Activated naive CD8-positive, alpha-beta T cell treated with anti-CD3 and anti-CD28 coated beads, Interleukin-2, amount 50 U/mL, for 24 hours (primary cell): ENCODE data around the gene BNC1.

Experiments used
- ATAC-seq: fragments of 150-1000 bp; cut with Tn5 transposase; one replicate; pipeline ENCODE4 v1.10.0; 2021
- DNase-seq: peaks from one replicate; pipeline ENCODE4 v3.0.0; 2021
- H3K27ac Mint-ChIP-seq: one replicate; pipeline ENCODE4 v1.8.0; 2021; ENCODE audit warnings: mild to moderate bottlenecking, mixed read lengths
- H3K27me3 Mint-ChIP-seq: one replicate; pipeline ENCODE4 v1.8.0; 2021; ENCODE audit warnings: mixed read lengths
- H3K36me3 Mint-ChIP-seq: one replicate; pipeline ENCODE4 v1.8.0; 2021; ENCODE audit warnings: low read depth, mixed read lengths
- H3K4me1 Mint-ChIP-seq: one replicate; pipeline ENCODE4 v1.8.0; 2021; ENCODE audit warnings: mixed read lengths
- H3K4me3 Mint-ChIP-seq: one replicate; pipeline ENCODE4 v1.8.0; 2021; ENCODE audit warnings: mild to moderate bottlenecking, moderate library complexity, mixed read lengths
- H3K9me3 Mint-ChIP-seq: one replicate; pipeline ENCODE4 v1.8.0; 2021; ENCODE audit warnings: mixed read lengths

BNC1 gene

GRCh38 chr15:83308671-83309070 is 24.2 kb upstream of the BNC1 start:
- Mint-ChIP-seq H3K27me3 (peaks cover 15% of the 10 kb centered on the region), H3K36me3 (no peaks in the 10 kb centered on the region), H3K4me1 (no peaks in the 10 kb centered on the region), H3K9me3 (no peaks in the 10 kb centered on the region), H3K4me3 (no peak overlapping the region), H3K27ac (no peak overlapping the region)
- no peak for DNase-seq
- no peak for ATAC-seq

- Mint-ChIP-seq H3K27me3 (peaks cover 22% of the 10 kb centered on the region), H3K4me3 (no peak overlapping the region), H3K4me1 (no peaks in the 10 kb centered on the region), H3K36me3 (no peaks in the 10 kb centered on the region), H3K27ac (no peak overlapping the region), H3K9me3 (no peaks in the 10 kb centered on the region)
- DNase-seq (no peak), ATAC-seq (no peak)
Measured at GRCh38 chr15:83306561-83306960, 22.1 kb upstream of the BNC1 start.

- H3K4me3 Mint-ChIP-seq: no peak overlapping the region
- H3K9me3 Mint-ChIP-seq: no peaks in the 10 kb centered on the region
- H3K27ac Mint-ChIP-seq: no peak overlapping the region
- no peak for DNase-seq
- H3K27me3 Mint-ChIP-seq: peaks cover 22% of the 10 kb centered on the region
- no peaks in the 10 kb centered on the region for H3K4me1 Mint-ChIP-seq
- no peak for ATAC-seq
- H3K36me3 Mint-ChIP-seq: no peaks in the 10 kb centered on the region
Measured at GRCh38 chr15:83305704-83306291, 21.3 kb upstream of the BNC1 start.

GRCh38 chr15:83304861-83305703 is 20.6 kb upstream of the BNC1 start:
- Mint-ChIP-seq H3K9me3 (no peaks in the 10 kb centered on the region), H3K27ac (no peak overlapping the region), H3K27me3 (peaks cover 19% of the 10 kb centered on the region), H3K4me1 (no peaks in the 10 kb centered on the region), H3K36me3 (no peaks in the 10 kb centered on the region), H3K4me3 (no peak overlapping the region)
- DNase-seq (no peak), ATAC-seq (no peak)

GRCh38 chr15:83303535-83303934 is 19.1 kb upstream of the BNC1 start:
- Mint-ChIP-seq H3K27ac (no peak overlapping the region), H3K36me3 (no peaks in the 10 kb centered on the region), H3K4me3 (no peak overlapping the region), H3K4me1 (no peaks in the 10 kb centered on the region), H3K27me3 (peaks cover 24% of the 10 kb centered on the region), H3K9me3 (no peaks in the 10 kb centered on the region)
- no peak for DNase-seq
- ATAC-seq: no peak

GRCh38 chr15:83300826-83301225 is 16.4 kb upstream of the BNC1 start:
- Mint-ChIP-seq H3K9me3 (no peaks in the 10 kb centered on the region), H3K27ac (no peak overlapping the region), H3K36me3 (no peaks in the 10 kb centered on the region), H3K27me3 (peaks cover 32% of the 10 kb centered on the region), H3K4me1 (no peaks in the 10 kb centered on the region), H3K4me3 (no peak overlapping the region)
- ATAC-seq (no peak), DNase-seq (no peak)

GRCh38 chr15:83299462-83299861 is 15.0 kb upstream of the BNC1 start:
- DNase-seq (no peak), ATAC-seq (no peak)
- Mint-ChIP-seq H3K36me3 (no peaks in the 10 kb centered on the region), H3K27me3 (peaks cover 22% of the 10 kb centered on the region), H3K4me1 (no peaks in the 10 kb centered on the region), H3K4me3 (no peak overlapping the region), H3K27ac (no peak overlapping the region), H3K9me3 (no peaks in the 10 kb centered on the region)

GRCh38 chr15:83295417-83295816 is 11.0 kb upstream of the BNC1 start:
- DNase-seq: no peak
- H3K27me3 Mint-ChIP-seq: peaks cover 26% of the 10 kb centered on the region

GRCh38 chr15:83293201-83293600 is 8.7 kb upstream of the BNC1 start:
- DNase-seq (no peak), ATAC-seq (no peak)
- peaks cover 35% of the 10 kb centered on the region for H3K27me3 Mint-ChIP-seq
- no peaks in the 10 kb centered on the region for H3K4me1 Mint-ChIP-seq
- H3K9me3 Mint-ChIP-seq: no peaks in the 10 kb centered on the region
- no peaks in the 10 kb centered on the region for H3K36me3 Mint-ChIP-seq
- no peak overlapping the region for H3K27ac Mint-ChIP-seq
- H3K4me3 Mint-ChIP-seq: no peak overlapping the region

More at GRCh38 chr15:83295417-83295816, 11.0 kb upstream of the BNC1 start:
- ATAC-seq: no peak
- no peaks in the 10 kb centered on the region for H3K9me3 Mint-ChIP-seq
- H3K4me3 Mint-ChIP-seq: no peak overlapping the region
- no peaks in the 10 kb centered on the region for H3K4me1 Mint-ChIP-seq
- H3K27ac Mint-ChIP-seq: no peak overlapping the region
- H3K36me3 Mint-ChIP-seq: no peaks in the 10 kb centered on the region

- no peaks in the 10 kb centered on the region for H3K36me3 Mint-ChIP-seq
- no peak overlapping the region for H3K27ac Mint-ChIP-seq
- peaks cover 39% of the 10 kb centered on the region for H3K27me3 Mint-ChIP-seq
- H3K4me1 Mint-ChIP-seq: no peaks in the 10 kb centered on the region
- no peak for ATAC-seq
- H3K9me3 Mint-ChIP-seq: no peaks in the 10 kb centered on the region
- no peak overlapping the region for H3K4me3 Mint-ChIP-seq
- DNase-seq: no peak
Measured at GRCh38 chr15:83292317-83292716, 7.9 kb upstream of the BNC1 start.

GRCh38 chr15:83290236-83290635 is 5.8 kb upstream of the BNC1 start:
- H3K4me1 Mint-ChIP-seq: peaks cover 2% of the 10 kb centered on the region
- no peaks in the 10 kb centered on the region for H3K36me3 Mint-ChIP-seq
- no peaks in the 10 kb centered on the region for H3K9me3 Mint-ChIP-seq
- peaks cover 50% of the 10 kb centered on the region for H3K27me3 Mint-ChIP-seq
- ATAC-seq (no peak), DNase-seq (no peak)
- H3K4me3 Mint-ChIP-seq: no peak overlapping the region
- no peak overlapping the region for H3K27ac Mint-ChIP-seq

GRCh38 chr15:83289160-83289559 is 4.7 kb upstream of the BNC1 start:
- peaks cover 2% of the 10 kb centered on the region for H3K4me1 Mint-ChIP-seq
- DNase-seq: no peak
- ATAC-seq: no peak
- H3K9me3 Mint-ChIP-seq: no peaks in the 10 kb centered on the region
- no peak overlapping the region for H3K27ac Mint-ChIP-seq
- H3K27me3 Mint-ChIP-seq: peaks cover 55% of the 10 kb centered on the region
- no peak overlapping the region for H3K4me3 Mint-ChIP-seq
- no peaks in the 10 kb centered on the region for H3K36me3 Mint-ChIP-seq

- DNase-seq (no peak), ATAC-seq (no peak)
- Mint-ChIP-seq H3K27ac (no peak overlapping the region), H3K4me1 (peaks cover 5% of the 10 kb centered on the region), H3K9me3 (no peaks in the 10 kb centered on the region), H3K27me3 (peaks cover 59% of the 10 kb centered on the region), H3K4me3 (no peak overlapping the region), H3K36me3 (no peaks in the 10 kb centered on the region)
Measured at GRCh38 chr15:83288381-83288801, 3.9 kb upstream of the BNC1 start.

- H3K9me3 Mint-ChIP-seq: no peaks in the 10 kb centered on the region
Measured at GRCh38 chr15:83287541-83288027, 3.1 kb upstream of the BNC1 start.

GRCh38 chr15:83285979-83286553 is 1.6 kb upstream of the BNC1 start:
- Mint-ChIP-seq H3K27ac (no peak overlapping the region), H3K4me1 (peaks cover 9% of the 10 kb centered on the region), H3K36me3 (no peaks in the 10 kb centered on the region), H3K4me3 (no peak overlapping the region), H3K9me3 (no peaks in the 10 kb centered on the region), H3K27me3 (peaks cover 66% of the 10 kb centered on the region)
- ATAC-seq (no peak), DNase-seq (no peak)

More at GRCh38 chr15:83287541-83288027, 3.1 kb upstream of the BNC1 start:
- Mint-ChIP-seq H3K4me1 (peaks cover 9% of the 10 kb centered on the region), H3K27me3 (peaks cover 60% of the 10 kb centered on the region), H3K36me3 (no peaks in the 10 kb centered on the region), H3K4me3 (no peak overlapping the region), H3K27ac (no peak overlapping the region)
- ATAC-seq (no peak), DNase-seq (no peak)
